HCT116 (cell line): ENCODE measurements around the gene ATP6V1B1.

Experiments
- CEBPB ChIP-seq: IDR thresholded peaks from 2 replicates; pipeline ENCODE4 v1.6.1; 2012; ENCODE audit warnings: low read depth
- CTCF ChIP-seq, 3 experiments: fragments of 200-600 bp in 1 of 3; sonication (generic) in 1 of 3; IDR thresholded peaks in 2 of 3; conservative IDR thresholded peaks in 1 of 3; 2 replicates each; pipeline ENCODE4 v1.5.1; 2012 to 2017; ENCODE audit warnings: low read depth in 2 of 3, low read length in 2 of 3, antibody characterized with exemption in 1 of 3, borderline replicate concordance in 1 of 3, control low read depth in 1 of 3, mild to moderate bottlenecking in 1 of 3, mixed read lengths in 1 of 3, mixed run types in 1 of 3, moderate library complexity in 1 of 3; ENCODE audit not compliant: insufficient read depth in 1 of 3
- EGR1 ChIP-seq: IDR thresholded peaks from 2 replicates; pipeline ENCODE4 v1.6.1; 2012; ENCODE audit warnings: low read depth
- JUND ChIP-seq: IDR thresholded peaks from 2 replicates; pipeline ENCODE4 v1.6.1; 2012
- MAX ChIP-seq: IDR thresholded peaks from 2 replicates; pipeline ENCODE4 v1.6.1; 2012
- POLR2A ChIP-seq: IDR thresholded peaks from 2 replicates; pipeline ENCODE4 v1.7.0; 2011; ENCODE audit warnings: borderline replicate concordance; ENCODE audit not compliant: insufficient read depth, insufficient read length; ENCODE audit errors: extremely low read depth
- POLR2AphosphoS5 ChIP-seq: IDR thresholded peaks from 2 replicates; pipeline ENCODE4 v1.6.1; 2011; ENCODE audit warnings: mild to moderate bottlenecking, low read depth, low read length, moderate library complexity
- TF ChIP-seq, protein P1 (sequence below): IDR thresholded peaks from 2 replicates; pipeline ENCODE4 v1.6.1; 2012

- TF ChIP-seq CTCF (IDR thresholded peaks at IDR 0.05 in 2 of 3, conservative IDR thresholded peaks at IDR 0.05 in 1 of 3; ENCODE audit: borderline replicate concordance in 1 of 3, insufficient read depth in 1 of 3, low read depth in 2 of 3, low read length in 2 of 3): no peak
- no peak for TF ChIP-seq JUND
- no peak for TF ChIP-seq MAX
- TF ChIP-seq EGR1: no peak
- TF ChIP-seq POLR2A: no peak
- TF ChIP-seq, protein P1, sequence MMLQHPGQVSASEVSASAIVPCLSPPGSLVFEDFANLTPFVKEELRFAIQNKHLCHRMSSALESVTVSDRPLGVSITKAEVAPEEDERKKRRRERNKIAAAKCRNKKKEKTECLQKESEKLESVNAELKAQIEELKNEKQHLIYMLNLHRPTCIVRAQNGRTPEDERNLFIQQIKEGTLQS: no peak
- no peak for TF ChIP-seq CEBPB
- TF ChIP-seq POLR2AphosphoS5: no peak
Observed at GRCh38 chr2:70887208-70887549, 48.5 kb upstream of the ATP6V1B1 start.
